Adrenal gland (tissue), 12 donors: Measurements from ENCODE around the gene DLG2. TPM values are rescaled to one million over a fixed set of nuclear protein-coding genes. Genes with fewer than 3 reads are reported as not detected.
"Not testable (repeated sequence)": the region's sequence is repeated elsewhere in the genome, so short reads cannot be mapped to it uniquely, and the experiment has no call there.

Source experiments
- DNase-seq, 7 donors: peaks; one replicate each; pipeline ENCODE4 v3.0.0-alpha.2; 2019 to 2020
- H3K27ac ChIP-seq, 5 donors: fragments of 200-600 bp; sonication (generic) in 4 of 5; 1 replicate in 3 of 5; 2 replicates in 2 of 5; pipeline versions ENCODE4 v1.5.1 to v1.8.0; 2016 to 2020; ENCODE audit warnings: mild to moderate bottlenecking in 1 of 5
- H3K27me3 ChIP-seq: fragments of 200-600 bp; 2 replicates; pipeline ENCODE4 v1.8.0; 2021
- H3K36me3 ChIP-seq, 2 donors: fragments of 200-600 bp; replicated peaks in 1 of 2; 1 replicate in 1 of 2; 2 replicates in 1 of 2; pipeline versions ENCODE4 v1.5.1 to v1.8.0; 2018 to 2022
- H3K4me1 ChIP-seq, 2 donors: fragments of 200-600 bp; replicated peaks in 1 of 2; 1 replicate in 1 of 2; 2 replicates in 1 of 2; pipeline versions ENCODE4 v1.5.1 to v1.8.0; 2018 to 2021
- H3K4me3 ChIP-seq, 4 donors: fragments of 200-600 bp; sonication (generic) in 3 of 4; one replicate each; pipeline ENCODE4 v1.5.1; 2016 to 2018
- H3K9me3 ChIP-seq, 3 donors: fragments of 200-600 bp; sonication (generic) in 1 of 3; replicated peaks in 1 of 3; 1 replicate in 2 of 3; 2 replicates in 1 of 3; pipeline versions ENCODE4 v1.5.1 to v1.8.0; 2016 to 2021
- CTCF ChIP-seq, 6 experiments: fragments of 450-650 bp in 4 of 6; fragments of 200-600 bp in 2 of 6; sonication (generic) in 1 of 6; IDR thresholded peaks; 1 replicate in 5 of 6; 2 replicates in 1 of 6; pipeline versions ENCODE4 v1.5.1 to v1.8.0; 2016 to 2021; ENCODE audit warnings: antibody characterized with exemption in 6 of 6, mild to moderate bottlenecking in 2 of 6, moderate library complexity in 1 of 6
- POLR2A ChIP-seq, 2 donors: fragments of 450-650 bp; IDR thresholded peaks; one replicate each; pipeline ENCODE4 v1.6.1; 2017; ENCODE audit warnings: antibody characterized with exemption in 2 of 2, mild to moderate bottlenecking in 2 of 2, moderate library complexity in 1 of 2
- WGBS, 4 donors: extraction: QIAGEN DNeasy Blood & Tissue Kit in 2 of 4; methylation state at CpG; one replicate each; pipeline versions ENCODE4 v1.1.5 to v1.1.7; 2013 to 2017; 5-methylcytosine and 5-hydroxymethylcytosine counted together
- intact Hi-C, 2 donors: fragments of 100-400 bp; cut with DNase I; formaldehyde crosslinking; loops; one replicate each; pipeline versions ENCODE4 v1.14.1 to v1.15.0; 2022 to 2023
- polyA plus RNA-seq, 3 donors: library from polyadenylated mRNA; stranded (reverse); fragments of 200-250 nt in 2 of 3; fragments of 350-450 nt in 1 of 3; fragmentation: Illumina TruSeq in 1 of 3; extraction: RNeasy Lipid Tissue Mini Kit (QIAGEN cat#74804) in 1 of 3; gene quantifications; one replicate each; pipeline ENCODE4 v1.2.3, GENCODE V29; 2013 to 2014
- total RNA-seq, 9 donors: library from RNA; depleted of rRNA in 4 of 9; stranded (reverse); fragments of >200 nt in 4 of 9; fragments of 120-200 nt in 1 of 9; fragmentation: NEBNext Ultra II Directional in 1 of 9; extraction: Animal tissue kit (Norgen Biotek cat#: 25700) in 1 of 9; gene quantifications; one replicate each; pipeline versions ENCODE4 v1.1.0 to v1.2.4, GENCODE V29; 2013 to 2023
- donor health status: healthy with polysubstance abuse.
- donor health status: Bipolar disorder and iron deficiency.
- donor health status: DM: yes; HTN: yes; CAD: no.
- donor health status: DM: no; HTN: no; CAD: no.
- donor health status: DM: no; HTN: no; CAD: no.
- donor health status: DM: yes; HTN: yes; CAD: no.

The DLG2 gene
- total and polyA plus RNA-seq, 12 donors = 8.3 to 101 (median 37.5) TPM

GRCh38 chr11:85359859-85360258, 267.3 kb downstream of the DLG2 start:
- intact Hi-C loops = no loop called here
- Histone ChIP-seq H3K9me3 (no peaks in the 10 kb centered on the region), H3K27ac (no peak overlapping the region), H3K36me3 (no peaks in the 10 kb centered on the region), H3K4me3 (no peak overlapping the region), H3K4me1 (no peaks in the 10 kb centered on the region), H3K27me3 (no peaks in the 10 kb centered on the region)
- DNase-seq = no peak
- WGBS, 4 donors = 88 to 95% (median 93%) methylated on average over 6 of the region's 6 CpGs
- TF ChIP-seq CTCF (IDR thresholded peaks at IDR 0.05) = no peak

DNA sequence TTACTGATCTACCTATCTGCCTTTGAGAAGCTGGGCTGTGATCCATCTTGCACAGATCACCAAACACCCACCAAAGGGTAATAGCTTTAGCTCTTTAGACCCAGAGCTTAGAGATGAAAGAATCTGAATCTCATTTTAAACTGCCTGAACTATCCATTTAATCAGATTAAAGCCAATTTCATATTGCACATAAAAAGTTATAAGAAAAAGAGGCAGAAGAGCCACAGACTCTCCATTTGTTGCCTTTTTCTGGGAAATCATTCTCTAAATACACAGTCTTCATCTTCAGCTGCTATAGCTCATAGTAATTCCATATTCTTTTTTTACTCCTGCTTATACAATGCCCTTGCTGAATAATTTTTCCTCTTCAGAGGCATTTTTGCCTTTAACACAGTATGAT, 271.2 kb downstream of the DLG2 start:
- intact Hi-C loops = no loop called here
- no peak overlapping the region for H3K27ac ChIP-seq
- H3K36me3 ChIP-seq = no peaks in the 10 kb centered on the region
- no peaks in the 10 kb centered on the region for H3K27me3 ChIP-seq
- no peaks in the 10 kb centered on the region for H3K4me1 ChIP-seq
- TF ChIP-seq CTCF (IDR thresholded peaks at IDR 0.05) = no peak
- no peak for TF ChIP-seq POLR2A (IDR thresholded peaks at IDR 0.05)
- no peak overlapping the region for H3K4me3 ChIP-seq
- DNase-seq = no peak
- no peaks in the 10 kb centered on the region for H3K9me3 ChIP-seq

DNA sequence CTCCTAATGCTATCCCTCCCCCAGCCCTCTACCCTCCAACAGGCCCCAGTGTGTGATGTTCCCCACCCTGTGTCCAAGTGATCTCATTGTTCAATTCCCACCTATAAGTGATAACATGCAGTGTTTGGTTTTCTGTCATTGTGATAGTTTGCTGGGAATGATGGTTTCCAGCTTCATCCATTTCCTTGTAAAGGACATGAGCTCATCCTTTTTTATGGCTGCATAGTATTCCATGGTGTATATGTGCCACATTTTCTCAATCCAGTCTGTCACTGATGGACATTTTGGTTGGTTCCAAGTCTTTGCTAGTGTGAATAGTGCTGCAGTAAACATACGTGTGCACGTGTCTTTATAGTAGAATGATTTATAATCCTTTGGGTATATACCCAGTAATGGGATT, 277.6 kb downstream of the DLG2 start:
- H3K4me1 ChIP-seq, DNase-seq, H3K27me3 ChIP-seq, H3K9me3 ChIP-seq, H3K27ac ChIP-seq, intact Hi-C loops, H3K4me3 ChIP-seq, H3K36me3 ChIP-seq: not testable (repeated sequence)
- 89 to 98% (median 93%) methylated on average over 2 of the region's 2 CpGs for WGBS, 4 donors

GRCh38 chr11:85348945-85349344, 278.2 kb downstream of the DLG2 start:
- Histone ChIP-seq H3K4me3 (no peak overlapping the region), H3K27ac (no peak overlapping the region), H3K36me3 (no peaks in the 10 kb centered on the region), H3K27me3 (no peaks in the 10 kb centered on the region), H3K4me1 (no peaks in the 10 kb centered on the region), H3K9me3 (no peaks in the 10 kb centered on the region)
- no peak for DNase-seq
- TF ChIP-seq POLR2A (IDR thresholded peaks at IDR 0.05) (no peak), CTCF (IDR thresholded peaks at IDR 0.05) (no peak)
- intact Hi-C loops = no loop called here

DNA sequence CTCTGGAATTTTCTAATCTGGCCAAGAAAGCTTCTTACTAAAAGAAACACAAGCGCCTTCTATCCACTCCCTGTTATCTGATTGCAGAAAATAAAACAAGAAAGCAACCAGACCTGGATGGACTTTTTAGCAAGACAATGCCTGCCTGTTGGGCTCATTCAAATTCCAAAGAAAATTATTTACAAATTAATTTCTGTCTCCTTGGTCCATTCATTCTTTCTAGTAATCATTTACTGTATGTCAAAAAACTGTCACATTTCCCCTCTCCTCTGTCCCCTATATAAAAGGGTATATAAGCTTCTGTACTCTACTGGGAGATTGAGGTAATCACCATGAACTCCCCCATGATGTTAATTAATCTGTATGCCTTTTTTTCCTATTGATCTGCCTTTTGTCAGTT, 279.9 kb downstream of the DLG2 start:
- intact Hi-C loops = no loop called here
- Histone ChIP-seq H3K4me3 (no peak overlapping the region), H3K27me3 (no peaks in the 10 kb centered on the region), H3K36me3 (no peaks in the 10 kb centered on the region), H3K27ac (no peak overlapping the region), H3K4me1 (no peaks in the 10 kb centered on the region), H3K9me3 (no peaks in the 10 kb centered on the region)
- no peak for DNase-seq
- TF ChIP-seq CTCF (IDR thresholded peaks at IDR 0.05) (no peak), POLR2A (IDR thresholded peaks at IDR 0.05) (no peak)
- WGBS, 4 donors = 50 to 79% (median 64%) methylated on average over 1 of the region's 1 CpG
